B cell (primary cell): ENCODE results near the gene PACSIN2. TPM values are rescaled to one million over a fixed set of nuclear protein-coding genes. Genes with fewer than 3 reads are reported as not detected.

ENCODE experiments used
- ATAC-seq: fragments of 200-7000 bp; cut with Tn5 transposase; one replicate; pipeline ENCODE4 v1.10.0; 2021; ENCODE audit warnings: low read depth, mild to moderate bottlenecking, moderate number of reproducible peaks, moderate library complexity
- CTCF ChIA-PET: fragments of 350-600 bp; sonication (Branson Sonifier 250); formaldehyde crosslinking; loops from one replicate; lab custom pipeline; 2021; ENCODE audit warnings: antibody characterized with exemption, inconsistent platforms; lab: Charles Lee
- POLR2A ChIA-PET: fragments of 350-600 bp; sonication (Branson Sonifier 250); formaldehyde crosslinking; loops from one replicate; lab custom pipeline; 2021; ENCODE audit warnings: antibody characterized with exemption; lab: Charles Lee
- DNase-seq: peaks from one replicate; pipeline ENCODE4 v3.0.0; 2013
- H2AFZ ChIP-seq: 2 replicates; pipeline ENCODE4 v1.6.1; 2012; ENCODE audit warnings: mild to moderate bottlenecking, low read depth, low read length; ENCODE audit not compliant: insufficient read depth, poor library complexity, severe bottlenecking
- H3K27ac ChIP-seq, 2 donors: 1 replicate in 1 of 2; 2 replicates in 1 of 2; pipeline ENCODE4 v1.5.1; 2012 to 2013; ENCODE audit warnings: low read length in 2 of 2, mild to moderate bottlenecking in 2 of 2, moderate library complexity in 1 of 2
- H3K27me3 ChIP-seq, 4 experiments: fragments of 200-600 bp in 1 of 4; sonication (generic) in 1 of 4; replicated peaks in 1 of 4; 1 replicate in 2 of 4; 2 replicates in 2 of 4; pipeline versions ENCODE4 v1.6.1 to v1.7.0; 2013 to 2016; ENCODE audit warnings: low read length in 3 of 4, mild to moderate bottlenecking in 2 of 4, mixed read lengths in 1 of 4, moderate library complexity in 1 of 4; ENCODE audit not compliant: insufficient read depth in 4 of 4, control insufficient read depth in 3 of 4; ENCODE audit errors: control extremely low read depth in 1 of 4
- H3K36me3 ChIP-seq, 2 experiments: replicated peaks in 1 of 2; 1 replicate in 1 of 2; 2 replicates in 1 of 2; pipeline versions ENCODE4 v1.6.1 to v1.7.1; 2013; ENCODE audit warnings: low read length in 1 of 2; ENCODE audit not compliant: insufficient read depth in 2 of 2, control insufficient read depth in 1 of 2; ENCODE audit errors: control extremely low read depth in 1 of 2, extremely low read depth in 1 of 2
- H3K4me1 ChIP-seq, 2 donors: fragments of 200-600 bp in 1 of 2; sonication (generic) in 1 of 2; 1 replicate in 1 of 2; 2 replicates in 1 of 2; pipeline versions ENCODE4 v1.5.1 to v1.6.1; 2013 to 2017; ENCODE audit warnings: low read length in 2 of 2; ENCODE audit not compliant: control insufficient read depth in 2 of 2, insufficient read depth in 2 of 2
- H3K4me2 ChIP-seq: replicated peaks from 2 replicates; pipeline ENCODE3; 2012; ENCODE audit warnings: mild to moderate bottlenecking, low read depth, low read length; ENCODE audit not compliant: poor library complexity, severe bottlenecking
- H3K4me3 ChIP-seq, 5 experiments: fragments of 200-600 bp in 1 of 5; sonication (generic) in 1 of 5; 1 replicate in 3 of 5; 2 replicates in 2 of 5; pipeline versions ENCODE4 v1.5.1 to v1.7.0; 2011 to 2016; ENCODE audit warnings: low read length in 4 of 5, mild to moderate bottlenecking in 4 of 5, low read depth in 2 of 5, control low read depth in 1 of 5, moderate library complexity in 1 of 5; ENCODE audit not compliant: insufficient read depth in 1 of 5; ENCODE audit errors: control extremely low read depth in 1 of 5, extremely low read depth in 1 of 5
- H3K79me2 ChIP-seq: fragments of 200-600 bp; sonication (generic); one replicate; pipeline ENCODE4 v1.6.0; 2016; ENCODE audit warnings: low read length; ENCODE audit not compliant: control insufficient read depth, insufficient read depth
- H3K9ac ChIP-seq: fragments of 200-600 bp; sonication (generic); 2 replicates; pipeline ENCODE4 v1.6.1; 2017; ENCODE audit warnings: mild to moderate bottlenecking, low read length, moderate library complexity
- H3K9me3 ChIP-seq, 3 donors: one replicate each; pipeline versions ENCODE4 v1.6.1 to v1.7.1; 2013; ENCODE audit warnings: low read length in 2 of 3; ENCODE audit not compliant: control insufficient read depth in 2 of 3, insufficient read depth in 1 of 3; ENCODE audit errors: control extremely low read depth in 1 of 3
- H4K20me1 ChIP-seq: 2 replicates; pipeline ENCODE4 v1.6.0; 2012; ENCODE audit warnings: mild to moderate bottlenecking, low read length; ENCODE audit not compliant: insufficient read depth, control insufficient read depth, poor library complexity, severe bottlenecking
- H3K27ac Mint-ChIP-seq: one replicate; pipeline ENCODE4 v1.8.0; 2021; ENCODE audit warnings: mixed read lengths
- H3K27me3 Mint-ChIP-seq: one replicate; pipeline ENCODE4 v1.8.0; 2021; ENCODE audit warnings: mixed read lengths
- H3K4me1 Mint-ChIP-seq: one replicate; pipeline ENCODE4 v1.8.0; 2021; ENCODE audit warnings: mixed read lengths
- H3K4me3 Mint-ChIP-seq: one replicate; pipeline ENCODE4 v1.8.0; 2021; ENCODE audit warnings: mixed read lengths
- H3K9me3 Mint-ChIP-seq: one replicate; pipeline ENCODE4 v1.8.0; 2022; ENCODE audit warnings: mixed read lengths; ENCODE audit not compliant: insufficient read depth
- CTCF ChIP-seq: fragments of 200-600 bp; IDR thresholded peaks from one replicate; pipeline ENCODE4 v1.8.0; 2022; ENCODE audit warnings: antibody characterized with exemption, mild to moderate bottlenecking
- EZH2 ChIP-seq: IDR thresholded peaks from 2 replicates; pipeline ENCODE4 v1.6.1; 2012; ENCODE audit warnings: borderline replicate concordance, low read depth, mild to moderate bottlenecking, moderate library complexity, low read length; ENCODE audit not compliant: insufficient read depth, poor library complexity, severe bottlenecking
- WGBS: methylation state at CpG from one replicate; pipeline ENCODE4 v1.1.5; 2013; ENCODE audit warnings: missing lambda C conversion rate; ENCODE audit not compliant: insufficient coverage; 5-methylcytosine and 5-hydroxymethylcytosine counted together
- intact Hi-C: fragments of 100-400 bp; cut with micrococcal nuclease; formaldehyde crosslinking; loops from one replicate; pipeline ENCODE4 v1.10.0; 2022
- polyA plus RNA-seq: library from polyadenylated mRNA; depleted of rRNA; stranded (reverse); fragments of >200 nt; gene quantifications from 2 replicates; pipeline ENCODE4 v1.2.3, GENCODE V29; 2012
- total RNA-seq, 2 donors: library from RNA; stranded (reverse); fragments of 120-200 nt in 1 of 2; gene quantifications; 1 replicate in 1 of 2; 2 replicates in 1 of 2; pipeline versions ENCODE4 v1.2.3 to v1.2.4, GENCODE V29; 2013 to 2022

The PACSIN2 gene
- total and polyA plus RNA-seq, 2 donors (not counting 1 experiment from before 2014, with no cell fraction given) = 26.9 to 59.3 TPM

DNA sequence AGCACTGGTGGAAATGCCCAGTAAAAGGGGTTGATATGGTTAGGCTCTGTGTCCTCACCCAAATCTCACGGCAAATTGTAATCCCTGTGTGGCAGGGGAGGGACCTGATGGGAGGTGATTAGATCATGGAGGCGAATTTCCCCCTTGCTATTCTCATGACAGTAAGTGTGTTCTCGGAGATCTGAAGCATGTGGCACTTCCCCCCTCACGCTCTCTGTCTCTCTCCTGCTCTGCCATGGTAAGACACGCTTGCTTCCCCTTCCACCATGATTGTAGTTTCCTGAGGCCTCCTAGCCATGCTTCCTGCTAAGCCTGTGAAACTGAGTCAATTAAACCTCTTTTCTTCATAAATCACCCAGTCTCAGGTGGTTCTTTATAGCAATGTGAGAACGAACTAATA lies 37.4 kb downstream of the PACSIN2 start:
- Histone ChIP-seq H3K4me2 (peak overlapping the region; percentile 41), H3K4me3 (no peak overlapping the region), H3K79me2 (peaks cover 60% of the 10 kb centered on the region), H4K20me1 (peaks cover 51% of the 10 kb centered on the region), H2AFZ (peak overlapping the region; percentile 32), H3K27ac (peak overlapping the region; percentile 25 to 52), H3K4me1 (peaks cover 15 to 22% of the 10 kb centered on the region in 2 donors), H3K36me3 (peaks cover 0 to 2% of the 10 kb centered on the region in 2 experiments), H3K9me3 (no peaks in the 10 kb centered on the region), H3K9ac (peak overlapping the region; percentile 38), H3K27me3 (no peaks in the 10 kb centered on the region)
- ChIA-PET POLR2A (no interaction called here), CTCF (no interaction called here)
- peak; percentile 24 for ATAC-seq
- H3K27me3 Mint-ChIP-seq = no peaks in the 10 kb centered on the region
- no peak overlapping the region for H3K4me3 Mint-ChIP-seq
- intact Hi-C loops = no loop called here
- peak; percentile 53 for DNase-seq
- TF ChIP-seq EZH2 (no peak), CTCF (no peak)
- H3K9me3 Mint-ChIP-seq = no peaks in the 10 kb centered on the region
- no peak overlapping the region for H3K27ac Mint-ChIP-seq
- peaks cover 50% of the 10 kb centered on the region for H3K4me1 Mint-ChIP-seq
- WGBS = 24% methylated on average over 4 of the region's 6 CpGs

DNA sequence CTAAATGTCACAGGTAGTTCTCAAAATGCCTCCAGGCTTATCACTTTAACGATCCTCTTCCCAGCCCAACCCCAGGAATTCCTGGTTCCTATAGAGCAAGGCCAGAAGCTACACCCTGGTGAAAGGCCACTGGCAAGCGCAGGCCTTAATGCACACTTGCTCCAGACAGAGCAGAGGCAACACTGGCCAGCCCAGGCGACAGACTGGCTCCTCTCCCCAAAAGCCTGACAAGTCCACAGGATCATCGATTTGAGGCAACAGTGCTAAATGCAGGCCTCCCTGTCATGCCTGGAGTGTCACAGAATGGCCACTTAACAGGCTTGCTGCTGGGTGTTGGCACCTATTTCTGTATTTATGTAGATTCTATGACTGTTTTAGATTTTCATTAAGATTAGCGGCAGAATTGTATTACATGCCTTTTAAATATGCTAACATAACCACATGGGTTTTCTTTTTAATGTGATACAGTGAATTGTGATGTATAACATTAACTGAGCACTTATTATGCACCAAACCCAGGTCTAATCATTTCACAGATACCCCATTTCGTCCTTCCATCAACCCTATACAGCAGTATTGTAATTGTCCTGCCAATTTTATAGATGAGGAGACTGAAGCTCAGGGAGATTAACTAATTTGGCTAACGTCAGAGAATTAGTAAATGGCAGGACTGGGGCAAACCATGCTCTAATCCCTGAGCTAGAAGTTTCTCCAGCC lies 38.6 kb downstream of the PACSIN2 start:
- no peaks in the 10 kb centered on the region for H3K27me3 Mint-ChIP-seq
- intact Hi-C loops = no loop called here
- peaks cover 54% of the 10 kb centered on the region for H3K4me1 Mint-ChIP-seq
- Histone ChIP-seq H2AFZ (no peak overlapping the region), H3K36me3 (peaks cover 0 to 2% of the 10 kb centered on the region in 2 experiments), H3K9ac (no peak overlapping the region), H3K4me2 (no peak overlapping the region), H3K9me3 (no peaks in the 10 kb centered on the region), H4K20me1 (peaks cover 63% of the 10 kb centered on the region), H3K27ac (no peak overlapping the region), H3K27me3 (no peaks in the 10 kb centered on the region), H3K4me1 (peaks cover 15 to 22% of the 10 kb centered on the region in 2 donors), H3K79me2 (peaks cover 64% of the 10 kb centered on the region), H3K4me3 (no peak overlapping the region)
- ChIA-PET POLR2A (interaction anchor here (0.6 kb wide), 1 partner anchor 23 kb away, joined by 4 read pairs; no protein-coding TSS in a partner anchor), CTCF (interaction anchor here (0.7 kb wide), 1 partner anchor 74 kb away, joined by 3 read pairs; no protein-coding TSS in a partner anchor)
- no peak overlapping the region for H3K27ac Mint-ChIP-seq
- ATAC-seq (no peak), DNase-seq (no peak)
- WGBS = 74% methylated on average over 5 of the region's 7 CpGs
- H3K9me3 Mint-ChIP-seq = no peaks in the 10 kb centered on the region
- TF ChIP-seq EZH2 (no peak), CTCF (no peak)
- no peak overlapping the region for H3K4me3 Mint-ChIP-seq
